Ammon's horn (tissue), 1 donor: ENCODE measurements around the gene RASGRP1.

Experiments
- DNase-seq: peaks from one replicate; pipeline ENCODE4 v3.0.0-alpha.2; 2016; ENCODE audit warnings: low spot score

RASGRP1 gene

GRCh38 chr15:38459480-38459879, 105.1 kb downstream of the RASGRP1 start:
- DNase-seq, result no peak

- DNase-seq, result no peak
Measured at GRCh38 chr15:38458646-38459045, 106.0 kb downstream of the RASGRP1 start.

GRCh38 chr15:38455092-38455491, 109.5 kb downstream of the RASGRP1 start:
- peak; percentile 7 for DNase-seq

GRCh38 chr15:38454696-38455090, 109.9 kb downstream of the RASGRP1 start:
- DNase-seq, result peak; percentile 29

GRCh38 chr15:38453971-38454695, 110.5 kb downstream of the RASGRP1 start, which contains the start of gene FAM98B:
TSS of gene FAM98B (plus strand) at chr15:38454127. CDS start at chr15:38454162, 35 bp downstream.
- DNase-seq, result peak; percentile 87

- no peak for DNase-seq
Measured at GRCh38 chr15:38441130-38441519, 123.5 kb downstream of the RASGRP1 start.

- DNase-seq, result peak; percentile 82
Measured at GRCh38 chr15:38440353-38441129, 124.1 kb downstream of the RASGRP1 start.
